Glomerular endothelial cell (primary cell): Measurements from ENCODE around the gene LUZP1. TPM values are rescaled to one million over a fixed set of nuclear protein-coding genes. Genes with fewer than 3 reads are reported as not detected.

Experiments used
- DNase-seq: peaks from one replicate; pipeline ENCODE4 v3.0.0-alpha.2; 2011; ENCODE audit warnings: low read depth, low spot score; ENCODE audit errors: extremely low read depth
- total RNA-seq: library from RNA; depleted of rRNA; stranded (reverse); fragments of >200 nt; gene quantifications from 2 replicates; pipeline ENCODE4 v1.2.3, GENCODE V29; 2015

The LUZP1 gene
- total RNA-seq, 1 donor from 2014 or later = 71.9 TPM

GRCh38 chr1:23035823-23036452 lies 132.7 kb downstream of the LUZP1 start:
- DNase-seq = no peak

Other genes starting within 250 kb of the LUZP1 start
- gene LACTBL1, start 196.0 kb downstream of the LUZP1 start, total RNA-seq = not detected in 2 replicates
- gene TEX46, start 153.0 kb downstream of the LUZP1 start, total RNA-seq = not detected in 2 replicates
- gene KDM1A, start 149.4 kb downstream of the LUZP1 start, total RNA-seq = 83.1 and 87.9 TPM in 2 replicates
- 3.4 and 5.8 TPM in 2 replicates for gene HTR1D, start 48.6 kb upstream of the LUZP1 start, total RNA-seq
- gene HNRNPR, start 175.4 kb upstream of the LUZP1 start, total RNA-seq = 79.4 and 99.3 TPM in 2 replicates
- 22.9 and 25.6 TPM in 2 replicates for gene ZNF436, start 201.0 kb upstream of the LUZP1 start, total RNA-seq